Endothelial cell of umbilical vein (primary cell): ENCODE data around the gene NFX1. TPM values are rescaled to one million over a fixed set of nuclear protein-coding genes. Genes with fewer than 3 reads are reported as not detected.

ENCODE experiments used
- BruUV-seq: library from RNA; stranded (reverse); fragments of 400-500 nt; replicated peaks from 2 replicates; lab custom pipeline; 2021; lab: Mats Ljungman, UMichigan
- CTCF ChIA-PET: fragments of 300-600, 350-600 bp; sonication (Branson Sonifier 250); formaldehyde crosslinking; loops from one replicate; lab custom pipeline; 2021; ENCODE audit warnings: antibody characterized with exemption, inconsistent platforms; lab: Charles Lee
- POLR2A ChIA-PET: fragments of 300-600, 350-600 bp; sonication (Branson Sonifier 250); formaldehyde crosslinking; loops from one replicate; lab custom pipeline; 2021; ENCODE audit warnings: antibody characterized with exemption, inconsistent platforms; lab: Charles Lee
- DNase-seq: peaks from one replicate; pipeline ENCODE4 v3.0.0-alpha.2; 2011; ENCODE audit warnings: low read depth, low spot score
- FAIRE-seq: peaks from 2 replicates; lab custom pipeline; 2011; peaks lifted over from hg19 to GRCh38; lab: Jason Lieb, UNC
- H2AFZ ChIP-seq: 2 replicates; pipeline ENCODE4 v1.6.0; 2012; ENCODE audit warnings: low read depth, low read length, control low read depth, inconsistent platforms
- H3K27ac ChIP-seq: 2 replicates; pipeline ENCODE4 v1.5.1; 2011; ENCODE audit warnings: low read depth, mild to moderate bottlenecking, control low read depth, low read length, moderate library complexity; ENCODE audit not compliant: insufficient read depth
- H3K27me3 ChIP-seq, 2 experiments: 2 replicates each; pipeline versions ENCODE4 v1.6.0 to v1.6.1; 2011; ENCODE audit warnings: low read length in 2 of 2, mixed read lengths in 1 of 2; ENCODE audit not compliant: control insufficient read depth in 2 of 2, insufficient read depth in 2 of 2
- H3K36me3 ChIP-seq, 2 experiments: 2 replicates in 1 of 2; 3 replicates in 1 of 2; pipeline ENCODE4 v1.5.1; 2011; ENCODE audit warnings: low read length in 2 of 2, mild to moderate bottlenecking in 1 of 2, moderate library complexity in 1 of 2; ENCODE audit not compliant: control insufficient read depth in 2 of 2, insufficient read depth in 2 of 2; ENCODE audit errors: extremely low read depth in 1 of 2
- H3K4me1 ChIP-seq: 3 replicates; pipeline ENCODE4 v1.5.1; 2011; ENCODE audit warnings: mild to moderate bottlenecking, low read length; ENCODE audit not compliant: control insufficient read depth, insufficient read depth; ENCODE audit errors: extremely low read depth
- H3K4me2 ChIP-seq: 2 replicates; pipeline ENCODE4 v1.6.1; 2011; ENCODE audit warnings: low read length, control low read depth, mixed read lengths; ENCODE audit not compliant: insufficient read depth
- H3K4me3 ChIP-seq, 3 experiments: fragments of 200-600 bp in 1 of 3; sonication (generic), shearing (Covaris generic) in 1 of 3; replicated peaks in 1 of 3; 2 replicates each; pipeline ENCODE4 v1.5.1; 2011 to 2016; ENCODE audit warnings: control low read depth in 3 of 3, low read length in 3 of 3, mild to moderate bottlenecking in 2 of 3, inconsistent platforms in 1 of 3, low read depth in 1 of 3, moderate library complexity in 1 of 3; ENCODE audit not compliant: insufficient read depth in 1 of 3
- H3K79me2 ChIP-seq: 2 replicates; pipeline ENCODE4 v1.6.0; 2012; ENCODE audit warnings: low read length, inconsistent platforms; ENCODE audit not compliant: control insufficient read depth, insufficient read depth
- H3K9ac ChIP-seq: replicated peaks from 2 replicates; pipeline ENCODE3; 2011; ENCODE audit warnings: low read length, control low read depth; ENCODE audit not compliant: insufficient read depth; ENCODE audit errors: extremely low read depth
- H3K9me1 ChIP-seq: replicated peaks from 3 replicates; pipeline ENCODE4 v1.6.0; 2011; ENCODE audit warnings: mild to moderate bottlenecking, low read length; ENCODE audit not compliant: control insufficient read depth, insufficient read depth; ENCODE audit errors: extremely low read depth
- H3K9me3 ChIP-seq: replicated peaks from 2 replicates; pipeline ENCODE4 v1.5.1; 2012; ENCODE audit warnings: low read length, inconsistent platforms; ENCODE audit not compliant: control insufficient read depth, insufficient read depth
- H4K20me1 ChIP-seq: replicated peaks from 2 replicates; pipeline ENCODE3; 2011; ENCODE audit warnings: mild to moderate bottlenecking, low read length; ENCODE audit not compliant: control insufficient read depth, insufficient read depth; ENCODE audit errors: extremely low read depth
- CTCF ChIP-seq, 2 donors: IDR thresholded peaks; 1 replicate in 1 of 2; 2 replicates in 1 of 2; pipeline ENCODE4 v1.5.1; 2011; ENCODE audit warnings: low read length in 2 of 2, mild to moderate bottlenecking in 2 of 2, moderate library complexity in 2 of 2, control low read depth in 1 of 2, inconsistent platforms in 1 of 2, low read depth in 1 of 2; ENCODE audit not compliant: insufficient read depth in 1 of 2; ENCODE audit errors: extremely low read depth in 1 of 2
- EZH2 ChIP-seq: IDR thresholded peaks from 2 replicates; pipeline ENCODE4 v1.6.1; 2012; ENCODE audit warnings: borderline replicate concordance, low read depth, mild to moderate bottlenecking, moderate library complexity, low read length, inconsistent platforms; ENCODE audit not compliant: severe bottlenecking
- FOS ChIP-seq: IDR thresholded peaks from 2 replicates; pipeline ENCODE4 v1.6.1; 2011; ENCODE audit warnings: mild to moderate bottlenecking, low read length, moderate library complexity, borderline replicate concordance; ENCODE audit not compliant: insufficient read depth
- GATA2 ChIP-seq: IDR thresholded peaks from 2 replicates; pipeline ENCODE4 v1.7.0; 2011; ENCODE audit warnings: low read depth, mild to moderate bottlenecking, moderate library complexity, mixed read lengths, low read length; ENCODE audit not compliant: insufficient read length, insufficient read depth
- JUN ChIP-seq: IDR thresholded peaks from 2 replicates; pipeline ENCODE4 v1.6.1; 2011; ENCODE audit warnings: borderline replicate concordance, low read depth; ENCODE audit not compliant: insufficient read length, insufficient read depth
- MAX ChIP-seq: IDR thresholded peaks from 2 replicates; pipeline ENCODE4 v1.6.1; 2011; ENCODE audit not compliant: insufficient read depth, insufficient read length
- MYC ChIP-seq: IDR thresholded peaks from one replicate; pipeline ENCODE4 v1.6.1; 2011; ENCODE audit warnings: mild to moderate bottlenecking, low read depth, low read length
- POLR2A ChIP-seq: IDR thresholded peaks from 2 replicates; pipeline ENCODE4 v1.6.1; 2012; ENCODE audit warnings: low read depth, mild to moderate bottlenecking, control low read depth, low read length
- POLR2AphosphoS5 ChIP-seq: IDR thresholded peaks from 2 replicates; pipeline ENCODE4 v1.6.1; 2012; ENCODE audit warnings: low read depth, mild to moderate bottlenecking, control low read depth, low read length, moderate library complexity; ENCODE audit not compliant: insufficient read depth
- dilution Hi-C: fragments of 300-500 bp; cut with MboI; formaldehyde crosslinking; loops from one replicate; pipeline ENCODE4 v1.15.0; 2019; ENCODE audit warnings: low sequenced_read_pairs; ENCODE audit not compliant: extremely low pct_ligation_motif_present
- intact Hi-C: fragments of 100-400 bp; cut with micrococcal nuclease; formaldehyde crosslinking; loops from one replicate; pipeline ENCODE4 v1.10.0; 2022
- polyA plus RNA-seq, 4 experiments: library from polyadenylated mRNA; depleted of rRNA in 3 of 4; stranded (reverse) in 3 of 4; unstranded in 1 of 4; fragments of >200 nt; gene quantifications; 2 replicates each; pipeline versions ENCODE4 v1.2.1 to v1.2.3, GENCODE V29; 2011 to 2012; ENCODE audit warnings: missing spikeins in 1 of 4
- total RNA-seq: library from RNA; stranded (reverse); gene quantifications from 2 replicates; pipeline ENCODE4 v1.2.3, GENCODE V29; 2021

The NFX1 gene
- total and polyA plus RNA-seq, 2 donors (not counting 3 experiments of a cell fraction or from before 2014, with no cell fraction given) = 19.3 to 21.7 TPM

- Histone ChIP-seq H3K9ac (no peak overlapping the region), H4K20me1 (no peaks in the 10 kb centered on the region), H3K4me2 (no peak overlapping the region), H3K4me3 (no peak overlapping the region), H2AFZ (no peak overlapping the region), H3K79me2 (no peaks in the 10 kb centered on the region), H3K9me1 (no peaks in the 10 kb centered on the region), H3K27me3 (no peaks in the 10 kb centered on the region), H3K9me3 (no peaks in the 10 kb centered on the region), H3K4me1 (no peaks in the 10 kb centered on the region), H3K36me3 (peaks cover 16 to 28% of the 10 kb centered on the region in 2 experiments), H3K27ac (no peak overlapping the region)
- no peak for FAIRE-seq
- ChIA-PET POLR2A (no interaction called here), CTCF (interaction anchor here (0.9 to 2.6 kb wide), 5 partner anchors 9 to 193 kb away, joined by 4 to 10 read pairs (median 7); partner anchors contain the start of gene NFX1)
- no TSS peak for BruUV-seq
- intact Hi-C loops = no loop called here
- TF ChIP-seq CTCF (IDR thresholded peaks at IDR 0.05; ENCODE audit: extremely low read depth in 1 of 2, insufficient read depth in 1 of 2, low read depth in 1 of 2, low read length in 2 of 2) = no peak
- no peak for TF ChIP-seq MYC
- TF ChIP-seq FOS = no peak
- no peak for TF ChIP-seq JUN
- TF ChIP-seq EZH2 = no peak
- TF ChIP-seq POLR2A = no peak
- TF ChIP-seq MAX = no peak
- no peak for TF ChIP-seq GATA2
- TF ChIP-seq POLR2AphosphoS5 = no peak
- dilution Hi-C loops = no loop called here
- DNase-seq = no peak
Measured at GRCh38 chr9:33273972-33274328, 16.4 kb upstream of the NFX1 start.
